OCI-LY1 (cell line): ENCODE measurements around the gene NR2C2.

Source experiments
- H2AFZ ChIP-seq: fragments of 200-600 bp; sonication (generic), shearing (Covaris generic); 2 replicates; pipeline ENCODE4 v1.6.0; 2014; ENCODE audit warnings: antibody characterized with exemption, mild to moderate bottlenecking, low read length
- H3F3A ChIP-seq: fragments of 200-600 bp; sonication (generic), shearing (Covaris generic); 2 replicates; pipeline ENCODE4 v1.6.0; 2014; ENCODE audit warnings: mild to moderate bottlenecking, antibody characterized with exemption, low read length, moderate library complexity; ENCODE audit not compliant: insufficient read depth
- H3K27ac ChIP-seq: fragments of 200-600 bp; sonication (generic); 2 replicates; pipeline ENCODE4 v1.5.1; 2014; ENCODE audit warnings: low read length, mixed run types, mild to moderate bottlenecking, low read depth; ENCODE audit not compliant: poor library complexity, severe bottlenecking
- H3K27me3 ChIP-seq: fragments of 200-600 bp; sonication (generic); 2 replicates; pipeline ENCODE4 v1.6.0; 2014; ENCODE audit warnings: antibody characterized with exemption, mild to moderate bottlenecking, low read length, moderate library complexity; ENCODE audit not compliant: insufficient read depth
- H3K36me3 ChIP-seq: fragments of 200-600 bp; sonication (generic); 2 replicates; pipeline ENCODE4 v1.6.1; 2014; ENCODE audit warnings: mild to moderate bottlenecking, antibody characterized with exemption, low read length, moderate library complexity, mixed read lengths; ENCODE audit not compliant: insufficient read depth
- H3K4me1 ChIP-seq: fragments of 200-600 bp; sonication (generic); 2 replicates; pipeline ENCODE4 v1.5.1; 2014; ENCODE audit warnings: mild to moderate bottlenecking, low read length, moderate library complexity; ENCODE audit not compliant: insufficient read depth, severe bottlenecking
- H3K4me2 ChIP-seq: fragments of 200-600 bp; sonication (generic), shearing (Covaris generic); 2 replicates; pipeline ENCODE4 v1.6.1; 2014; ENCODE audit warnings: low read length
- H3K4me3 ChIP-seq: fragments of 200-600 bp; sonication (generic); 2 replicates; pipeline ENCODE4 v1.5.1; 2014; ENCODE audit warnings: low read length, low read depth, mild to moderate bottlenecking, mixed read lengths; ENCODE audit not compliant: poor library complexity, severe bottlenecking
- H3K79me2 ChIP-seq: fragments of 200-600 bp; shearing (Covaris generic); 2 replicates; pipeline ENCODE4 v1.6.1; 2016; ENCODE audit warnings: mixed run types, low read length, mixed read lengths; ENCODE audit not compliant: insufficient read depth
- H3K9ac ChIP-seq: fragments of 200-600 bp; sonication (generic), shearing (Covaris generic); 2 replicates; pipeline ENCODE4 v1.6.1; 2014; ENCODE audit warnings: mild to moderate bottlenecking, low read length, mixed read lengths
- H3K9me2 ChIP-seq: fragments of 200-600 bp; sonication (generic), shearing (Covaris generic); 2 replicates; pipeline ENCODE4 v1.6.1; 2014; ENCODE audit warnings: low read depth, mild to moderate bottlenecking, low read length, mixed read lengths
- H3K9me3 ChIP-seq: fragments of 200-600 bp; shearing (Covaris generic); 2 replicates; pipeline ENCODE4 v1.6.1; 2014; ENCODE audit warnings: low read length, mixed read lengths
- H4K20me1 ChIP-seq: fragments of 200-600 bp; sonication (generic), shearing (Covaris generic); 2 replicates; pipeline ENCODE4 v1.6.0; 2016; ENCODE audit warnings: mild to moderate bottlenecking, low read length; ENCODE audit not compliant: insufficient read depth
- EZH2 ChIP-seq: fragments of 200-600 bp; sonication (generic), shearing (Covaris generic); IDR thresholded peaks from 2 replicates; pipeline ENCODE4 v1.8.0; 2017; ENCODE audit warnings: borderline replicate concordance, mixed run types, mild to moderate bottlenecking, antibody characterized with exemption, low read length, moderate library complexity, mixed read lengths
- TF ChIP-seq, protein P1 (sequence below): fragments of 200-600 bp; sonication (generic), shearing (Covaris generic); IDR thresholded peaks from 2 replicates; pipeline ENCODE4 v1.5.1; 2017; ENCODE audit warnings: mild to moderate bottlenecking, antibody characterized with exemption, low read length, moderate library complexity, mixed read lengths

NR2C2 gene

DNA sequence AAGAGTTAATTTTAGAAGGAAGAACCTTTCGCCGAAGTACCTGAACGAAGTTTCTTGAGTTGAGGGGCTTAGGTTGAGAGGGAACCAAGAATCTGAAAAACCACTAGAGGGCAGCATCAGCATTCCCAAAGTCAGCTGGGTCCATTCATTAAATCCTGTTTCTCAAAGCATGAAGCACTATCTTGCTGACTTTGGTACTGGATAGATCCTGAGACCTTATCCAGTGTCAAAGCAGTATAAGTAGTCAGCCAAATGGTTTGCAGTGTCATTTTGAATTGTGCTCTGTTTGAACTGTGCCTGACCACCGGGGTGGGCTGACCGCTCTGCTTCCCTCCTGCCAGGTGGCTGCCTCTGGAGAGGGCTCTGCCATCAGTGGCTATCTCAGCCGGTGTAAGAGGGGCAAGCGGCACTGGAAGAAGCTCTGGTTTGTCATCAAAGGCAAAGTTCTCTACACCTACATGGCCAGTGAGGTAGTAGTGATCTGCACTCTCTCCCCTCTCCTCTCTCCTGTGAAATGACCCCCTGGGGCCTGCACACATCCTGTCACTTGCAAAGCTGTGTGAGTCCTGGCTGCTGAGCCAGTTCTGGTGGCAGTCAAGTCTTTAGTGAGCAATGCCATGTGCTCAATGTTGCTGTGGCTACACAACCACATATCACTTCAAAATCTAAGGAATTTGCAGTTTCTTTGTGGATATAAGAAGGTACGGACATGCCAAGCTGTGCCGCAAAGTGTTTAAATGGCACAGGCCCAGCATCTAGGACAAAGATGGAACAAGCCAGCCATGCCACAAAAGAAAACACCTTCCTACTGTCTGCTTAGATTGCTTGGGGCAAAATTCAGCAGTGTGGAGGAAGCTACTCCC, 21.4 kb upstream of the NR2C2 start:
- Histone ChIP-seq H3K9ac (no peak overlapping the region), H3K9me2 (no peaks in the 10 kb centered on the region), H3K4me3 (no peak overlapping the region), H3K36me3 (no peaks in the 10 kb centered on the region), H3K4me1 (no peaks in the 10 kb centered on the region), H3K4me2 (no peak overlapping the region), H3K27ac (no peak overlapping the region), H3F3A (no peaks in the 10 kb centered on the region), H3K27me3 (no peaks in the 10 kb centered on the region), H4K20me1 (no peaks in the 10 kb centered on the region), H2AFZ (no peak overlapping the region), H3K9me3 (no peaks in the 10 kb centered on the region), H3K79me2 (no peaks in the 10 kb centered on the region)
- no peak for TF ChIP-seq EZH2
- TF ChIP-seq, protein P1, sequence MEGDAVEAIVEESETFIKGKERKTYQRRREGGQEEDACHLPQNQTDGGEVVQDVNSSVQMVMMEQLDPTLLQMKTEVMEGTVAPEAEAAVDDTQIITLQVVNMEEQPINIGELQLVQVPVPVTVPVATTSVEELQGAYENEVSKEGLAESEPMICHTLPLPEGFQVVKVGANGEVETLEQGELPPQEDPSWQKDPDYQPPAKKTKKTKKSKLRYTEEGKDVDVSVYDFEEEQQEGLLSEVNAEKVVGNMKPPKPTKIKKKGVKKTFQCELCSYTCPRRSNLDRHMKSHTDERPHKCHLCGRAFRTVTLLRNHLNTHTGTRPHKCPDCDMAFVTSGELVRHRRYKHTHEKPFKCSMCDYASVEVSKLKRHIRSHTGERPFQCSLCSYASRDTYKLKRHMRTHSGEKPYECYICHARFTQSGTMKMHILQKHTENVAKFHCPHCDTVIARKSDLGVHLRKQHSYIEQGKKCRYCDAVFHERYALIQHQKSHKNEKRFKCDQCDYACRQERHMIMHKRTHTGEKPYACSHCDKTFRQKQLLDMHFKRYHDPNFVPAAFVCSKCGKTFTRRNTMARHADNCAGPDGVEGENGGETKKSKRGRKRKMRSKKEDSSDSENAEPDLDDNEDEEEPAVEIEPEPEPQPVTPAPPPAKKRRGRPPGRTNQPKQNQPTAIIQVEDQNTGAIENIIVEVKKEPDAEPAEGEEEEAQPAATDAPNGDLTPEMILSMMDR: peak; percentile 88

DNA sequence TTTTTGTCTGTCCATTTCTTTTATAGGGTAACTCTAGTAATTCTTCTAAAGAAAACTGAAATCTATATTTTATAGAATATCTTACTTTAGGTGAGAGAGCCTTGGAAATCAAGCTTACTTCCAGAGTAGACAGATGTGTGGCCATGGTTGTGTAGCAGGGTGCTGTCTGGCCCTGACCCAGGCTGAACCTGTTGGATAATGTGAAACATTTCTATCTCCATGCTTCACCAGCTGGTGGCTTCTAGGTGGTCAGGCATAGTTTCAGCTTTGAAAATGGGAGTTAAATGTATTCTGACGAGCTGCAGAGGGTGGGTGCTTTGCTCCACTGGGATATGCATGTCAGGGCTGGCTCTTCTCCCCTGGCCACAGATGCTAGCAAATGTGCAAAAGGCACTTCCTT, 20.8 kb upstream of the NR2C2 start:
- Histone ChIP-seq H3K36me3 (no peaks in the 10 kb centered on the region), H3K27ac (no peak overlapping the region), H3K9me2 (no peaks in the 10 kb centered on the region), H2AFZ (no peak overlapping the region), H3F3A (no peaks in the 10 kb centered on the region), H4K20me1 (no peaks in the 10 kb centered on the region), H3K9ac (no peak overlapping the region), H3K4me2 (no peak overlapping the region), H3K4me3 (no peak overlapping the region), H3K27me3 (no peaks in the 10 kb centered on the region), H3K9me3 (no peaks in the 10 kb centered on the region), H3K4me1 (no peaks in the 10 kb centered on the region), H3K79me2 (no peaks in the 10 kb centered on the region)
- TF ChIP-seq, protein P1: no peak

DNA sequence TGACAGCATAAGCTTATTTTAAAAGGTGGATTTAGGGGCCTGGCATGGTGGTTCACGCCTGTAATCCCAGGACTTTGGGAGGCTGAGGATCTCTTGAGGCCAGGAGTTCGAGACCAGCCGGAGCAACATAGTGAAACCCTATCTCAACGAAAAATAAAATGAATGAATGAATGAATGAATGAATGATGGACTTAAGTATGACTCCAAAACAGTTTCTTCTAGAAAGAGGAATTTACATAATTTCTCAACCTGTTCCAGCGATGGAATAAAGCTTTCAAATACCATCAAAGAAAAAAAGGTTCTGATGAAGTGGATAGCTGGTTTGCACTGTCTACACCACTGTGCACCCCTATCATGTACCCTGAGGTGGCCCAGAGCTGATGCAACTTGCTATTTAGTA, 20.1 kb upstream of the NR2C2 start:
- H3K27me3 ChIP-seq: no peaks in the 10 kb centered on the region
- no peaks in the 10 kb centered on the region for H3F3A ChIP-seq
- no peaks in the 10 kb centered on the region for H3K79me2 ChIP-seq
- H3K4me3 ChIP-seq: no peak overlapping the region
- H3K9me3 ChIP-seq: no peaks in the 10 kb centered on the region
- no peaks in the 10 kb centered on the region for H3K9me2 ChIP-seq
- no peak for TF ChIP-seq EZH2
- TF ChIP-seq, protein P1: no peak
- H3K36me3 ChIP-seq: no peaks in the 10 kb centered on the region
- no peaks in the 10 kb centered on the region for H3K4me1 ChIP-seq
- no peak overlapping the region for H3K4me2 ChIP-seq
- H3K27ac ChIP-seq: no peak overlapping the region
- no peaks in the 10 kb centered on the region for H4K20me1 ChIP-seq
- no peak overlapping the region for H3K9ac ChIP-seq
- no peak overlapping the region for H2AFZ ChIP-seq
